Adrenal gland (tissue), 5 donors: Measurements from ENCODE around the gene WHRN.

ENCODE experiments used
- CTCF ChIP-seq, 6 experiments: fragments of 450-650 bp in 4 of 6; fragments of 200-600 bp in 2 of 6; sonication (generic) in 1 of 6; IDR thresholded peaks; 1 replicate in 5 of 6; 2 replicates in 1 of 6; pipeline versions ENCODE4 v1.5.1 to v1.8.0; 2016 to 2021; ENCODE audit warnings: antibody characterized with exemption in 6 of 6, mild to moderate bottlenecking in 2 of 6, moderate library complexity in 1 of 6
- POLR2A ChIP-seq, 2 donors: fragments of 450-650 bp; IDR thresholded peaks; one replicate each; pipeline ENCODE4 v1.6.1; 2017; ENCODE audit warnings: antibody characterized with exemption in 2 of 2, mild to moderate bottlenecking in 2 of 2, moderate library complexity in 1 of 2
- donor health status: DM: no; HTN: no; CAD: no.

GRCh38 chr9:114465906-114466900, 39.1 kb downstream of the WHRN start:
- TF ChIP-seq CTCF (IDR thresholded peaks at IDR 0.05) (no peak), POLR2A (IDR thresholded peaks at IDR 0.05) (no peak)
